ENCODE measurements around the gene TMPRSS7.

The TMPRSS7 gene

GRCh38 chr3:112090887-112091586, 56.5 kb downstream of the TMPRSS7 start:
- TF ChIP-seq CTCF (IDR thresholded peaks at IDR 0.05; ENCODE audit: extremely low read depth, insufficient read depth, missing control alignments): no peak
- DNase-seq (ENCODE audit: low spot score): no peak
- in situ Hi-C loops (cut with MboI; ENCODE audit: low pct_unique_long_range_greater_than_20kb, low sequenced_read_pairs, unreplicated experiment): no loop called here

- no peak for TF ChIP-seq CTCF (IDR thresholded peaks at IDR 0.05; ENCODE audit: extremely low read depth, insufficient read depth, missing control alignments)
- no peak for DNase-seq (ENCODE audit: low spot score)
- in situ Hi-C loops (cut with MboI; ENCODE audit: low pct_unique_long_range_greater_than_20kb, low sequenced_read_pairs, unreplicated experiment): no loop called here
Observed at GRCh38 chr3:112092496-112093179, 58.1 kb downstream of the TMPRSS7 start.

GRCh38 chr3:112093180-112093522, 58.6 kb downstream of the TMPRSS7 start:
- in situ Hi-C loops (cut with MboI; ENCODE audit: low pct_unique_long_range_greater_than_20kb, low sequenced_read_pairs, unreplicated experiment): no loop called here
- no peak for DNase-seq (ENCODE audit: low spot score)
- TF ChIP-seq CTCF (IDR thresholded peaks at IDR 0.05; ENCODE audit: extremely low read depth, insufficient read depth, missing control alignments): no peak

- in situ Hi-C loops (cut with MboI; ENCODE audit: low pct_unique_long_range_greater_than_20kb, low sequenced_read_pairs, unreplicated experiment): no loop called here
- no peak for TF ChIP-seq CTCF (IDR thresholded peaks at IDR 0.05; ENCODE audit: extremely low read depth, insufficient read depth, missing control alignments)
- DNase-seq (ENCODE audit: low spot score): no peak
Observed at GRCh38 chr3:112095731-112096130, 61.2 kb downstream of the TMPRSS7 start.

GRCh38 chr3:112096176-112096575, 61.6 kb downstream of the TMPRSS7 start:
- in situ Hi-C loops (cut with MboI; ENCODE audit: low pct_unique_long_range_greater_than_20kb, low sequenced_read_pairs, unreplicated experiment): no loop called here
- DNase-seq (ENCODE audit: low spot score): no peak
- TF ChIP-seq CTCF (IDR thresholded peaks at IDR 0.05; ENCODE audit: extremely low read depth, insufficient read depth, missing control alignments): no peak

GRCh38 chr3:112097378-112097777, 62.8 kb downstream of the TMPRSS7 start:
- no peak for DNase-seq (ENCODE audit: low spot score)
- in situ Hi-C loops (cut with MboI; ENCODE audit: low pct_unique_long_range_greater_than_20kb, low sequenced_read_pairs, unreplicated experiment): no loop called here
- no peak for TF ChIP-seq CTCF (IDR thresholded peaks at IDR 0.05; ENCODE audit: extremely low read depth, insufficient read depth, missing control alignments)

Measured in GM13977 (cell line).